H1 (cell line): ENCODE results near the gene RALGAPA1.

Source experiments
- CHD2 ChIP-seq: IDR thresholded peaks from 2 replicates; pipeline ENCODE4 v1.6.1; 2012; ENCODE audit warnings: low read length, improper control_type of control experiment
- EGR1 ChIP-seq: IDR thresholded peaks from 2 replicates; pipeline ENCODE4 v1.6.1; 2011; ENCODE audit warnings: low read depth, low read length, borderline replicate concordance
- GTF2F1 ChIP-seq: IDR thresholded peaks from 2 replicates; pipeline ENCODE4 v1.6.1; 2012; ENCODE audit warnings: low read depth, low read length, improper control_type of control experiment, borderline replicate concordance
- JUN ChIP-seq: IDR thresholded peaks from 2 replicates; pipeline ENCODE4 v1.6.1; 2011; ENCODE audit warnings: low read depth, mild to moderate bottlenecking, improper control_type of control experiment, low read length
- PHF8 ChIP-seq: fragments of 200-600 bp; sonication (generic); conservative IDR thresholded peaks from 2 replicates; pipeline ENCODE4 v1.7.1; 2012; ENCODE audit warnings: low read depth, mild to moderate bottlenecking, inconsistent platforms, low read length, moderate library complexity
- POLR2AphosphoS5 ChIP-seq: IDR thresholded peaks from 2 replicates; pipeline ENCODE4 v1.6.1; 2011; ENCODE audit warnings: low read depth, low read length
- RNF2 ChIP-seq: fragments of 200-900, 300-1000 bp; sonication (generic); IDR thresholded peaks from 2 replicates; pipeline ENCODE4 v1.7.1; 2016; ENCODE audit warnings: borderline replicate concordance, low read depth, mild to moderate bottlenecking, antibody characterized with exemption, low read length; ENCODE audit not compliant: poor library complexity, severe bottlenecking; ENCODE audit errors: missing control alignments
- SUZ12 ChIP-seq: fragments of 200-600 bp; sonication (generic); IDR thresholded peaks from 2 replicates; pipeline ENCODE4 v1.6.1; 2012; ENCODE audit warnings: mild to moderate bottlenecking, inconsistent platforms, low read length, moderate library complexity, mixed read lengths
- TF ChIP-seq, protein P1 (sequence below): IDR thresholded peaks from 2 replicates; pipeline ENCODE4 v1.6.1; 2012; ENCODE audit warnings: low read length, inconsistent platforms
- TF ChIP-seq, protein P2 (sequence below), 3 experiments: IDR thresholded peaks; 1 replicate in 2 of 3; 2 replicates in 1 of 3; pipeline versions ENCODE4 v1.5.1 to v1.6.1; 2011; ENCODE audit warnings: low read length in 3 of 3, mild to moderate bottlenecking in 3 of 3, inconsistent platforms in 2 of 3, low read depth in 1 of 3, moderate library complexity in 1 of 3; ENCODE audit not compliant: insufficient read depth in 1 of 3; ENCODE audit errors: control extremely low read depth in 1 of 3
- TF ChIP-seq, protein P3 (sequence below): IDR thresholded peaks from 2 replicates; pipeline ENCODE4 v1.6.1; 2011; ENCODE audit warnings: low read depth, mild to moderate bottlenecking, low read length; ENCODE audit not compliant: insufficient read depth

DNA sequence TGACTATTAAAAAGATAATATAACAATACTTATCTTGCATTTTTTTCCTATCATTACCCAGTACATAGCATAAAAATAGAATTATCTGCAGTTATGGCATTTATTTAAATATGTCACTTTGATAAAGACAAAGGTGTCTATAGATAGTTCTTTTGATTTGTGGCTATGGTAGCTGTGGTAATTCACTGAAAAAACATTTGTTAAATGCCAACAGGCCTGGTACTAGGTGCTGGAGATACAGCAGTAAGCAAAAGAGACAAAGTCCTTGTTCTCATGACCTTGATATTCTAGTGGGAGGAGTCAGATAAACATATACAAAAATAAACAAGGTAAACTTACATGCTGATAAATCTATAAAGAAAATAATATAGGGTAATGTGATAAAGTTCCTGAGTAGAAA, 230.5 kb downstream of the RALGAPA1 start:
- TF ChIP-seq GTF2F1: no peak
- TF ChIP-seq RNF2: no peak
- no peak for TF ChIP-seq JUN
- TF ChIP-seq CHD2: no peak
- no peak for TF ChIP-seq POLR2AphosphoS5
- TF ChIP-seq PHF8: no peak
- TF ChIP-seq, protein P1, sequence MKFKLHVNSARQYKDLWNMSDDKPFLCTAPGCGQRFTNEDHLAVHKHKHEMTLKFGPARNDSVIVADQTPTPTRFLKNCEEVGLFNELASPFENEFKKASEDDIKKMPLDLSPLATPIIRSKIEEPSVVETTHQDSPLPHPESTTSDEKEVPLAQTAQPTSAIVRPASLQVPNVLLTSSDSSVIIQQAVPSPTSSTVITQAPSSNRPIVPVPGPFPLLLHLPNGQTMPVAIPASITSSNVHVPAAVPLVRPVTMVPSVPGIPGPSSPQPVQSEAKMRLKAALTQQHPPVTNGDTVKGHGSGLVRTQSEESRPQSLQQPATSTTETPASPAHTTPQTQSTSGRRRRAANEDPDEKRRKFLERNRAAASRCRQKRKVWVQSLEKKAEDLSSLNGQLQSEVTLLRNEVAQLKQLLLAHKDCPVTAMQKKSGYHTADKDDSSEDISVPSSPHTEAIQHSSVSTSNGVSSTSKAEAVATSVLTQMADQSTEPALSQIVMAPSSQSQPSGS: no peak
- TF ChIP-seq, protein P2, sequence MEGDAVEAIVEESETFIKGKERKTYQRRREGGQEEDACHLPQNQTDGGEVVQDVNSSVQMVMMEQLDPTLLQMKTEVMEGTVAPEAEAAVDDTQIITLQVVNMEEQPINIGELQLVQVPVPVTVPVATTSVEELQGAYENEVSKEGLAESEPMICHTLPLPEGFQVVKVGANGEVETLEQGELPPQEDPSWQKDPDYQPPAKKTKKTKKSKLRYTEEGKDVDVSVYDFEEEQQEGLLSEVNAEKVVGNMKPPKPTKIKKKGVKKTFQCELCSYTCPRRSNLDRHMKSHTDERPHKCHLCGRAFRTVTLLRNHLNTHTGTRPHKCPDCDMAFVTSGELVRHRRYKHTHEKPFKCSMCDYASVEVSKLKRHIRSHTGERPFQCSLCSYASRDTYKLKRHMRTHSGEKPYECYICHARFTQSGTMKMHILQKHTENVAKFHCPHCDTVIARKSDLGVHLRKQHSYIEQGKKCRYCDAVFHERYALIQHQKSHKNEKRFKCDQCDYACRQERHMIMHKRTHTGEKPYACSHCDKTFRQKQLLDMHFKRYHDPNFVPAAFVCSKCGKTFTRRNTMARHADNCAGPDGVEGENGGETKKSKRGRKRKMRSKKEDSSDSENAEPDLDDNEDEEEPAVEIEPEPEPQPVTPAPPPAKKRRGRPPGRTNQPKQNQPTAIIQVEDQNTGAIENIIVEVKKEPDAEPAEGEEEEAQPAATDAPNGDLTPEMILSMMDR (IDR thresholded peaks at IDR 0.05; ENCODE audit: control extremely low read depth in 1 of 3, insufficient read depth in 1 of 3, low read depth in 1 of 3, low read length in 3 of 3): no peak
- no peak for TF ChIP-seq SUZ12
- TF ChIP-seq, protein P3, sequence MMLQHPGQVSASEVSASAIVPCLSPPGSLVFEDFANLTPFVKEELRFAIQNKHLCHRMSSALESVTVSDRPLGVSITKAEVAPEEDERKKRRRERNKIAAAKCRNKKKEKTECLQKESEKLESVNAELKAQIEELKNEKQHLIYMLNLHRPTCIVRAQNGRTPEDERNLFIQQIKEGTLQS: no peak
- TF ChIP-seq EGR1: no peak
